ENCODE measurements around the gene ZNF385A. TPM values are rescaled to one million over a fixed set of nuclear protein-coding genes. Genes with fewer than 3 reads are reported as not detected.

ZNF385A gene
- polyA plus RNA-seq, 1 donor, result 4.7 TPM

- no peak overlapping the region for H3K27ac ChIP-seq (ENCODE audit: low read length)
- peaks cover 15% of the 10 kb centered on the region for H3K4me1 ChIP-seq (ENCODE audit: control insufficient read depth, insufficient read depth, low read length)
Measured at GRCh38 chr12:54373649-54374561, 10.6 kb downstream of the ZNF385A start.

DNA sequence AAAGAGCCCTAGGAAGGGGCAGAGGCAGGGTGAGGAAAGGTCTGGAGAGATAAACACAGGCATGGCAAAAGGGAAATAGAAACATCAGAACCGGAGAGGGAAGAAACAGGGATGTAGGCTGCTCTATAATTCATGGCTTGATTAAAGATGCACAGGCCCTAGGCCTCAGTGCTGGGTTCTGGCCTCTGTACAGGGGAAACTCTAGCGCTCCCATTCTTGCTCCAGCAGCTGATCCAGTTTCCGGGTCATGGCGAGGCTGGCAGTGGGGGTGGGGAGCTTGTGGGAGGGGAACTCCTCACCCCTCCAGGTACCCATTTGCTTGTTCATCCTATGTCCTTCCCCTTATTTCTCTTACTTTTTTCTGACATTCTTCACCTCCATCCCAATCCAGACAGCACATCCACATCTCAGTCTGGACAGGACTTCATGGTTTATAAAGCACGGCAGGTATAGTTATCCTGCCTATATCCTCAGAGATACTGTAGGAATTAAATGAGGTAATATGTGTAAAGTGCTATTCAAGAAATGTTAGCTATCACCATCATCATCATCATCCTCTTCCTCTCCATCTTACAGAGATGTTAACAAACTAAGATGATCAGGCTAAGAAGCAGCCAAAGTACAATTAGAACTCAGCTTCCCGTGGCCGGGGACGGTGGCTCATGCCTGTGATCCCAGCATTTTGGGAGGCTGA is 12.3 kb downstream of the ZNF385A start:
- Histone ChIP-seq H3K9me3 (ENCODE audit: control insufficient read depth, low read depth, low read length) (no peaks in the 10 kb centered on the region), H3K27me3 (ENCODE audit: control insufficient read depth, insufficient read depth, low read length) (peaks cover 7% of the 10 kb centered on the region), H3K27ac (ENCODE audit: low read length) (no peak overlapping the region), H3K36me3 (ENCODE audit: control insufficient read depth, insufficient read depth, low read length) (no peaks in the 10 kb centered on the region), H3K4me3 (ENCODE audit: low read length) (no peak overlapping the region), H3K4me1 (ENCODE audit: control insufficient read depth, insufficient read depth, low read length) (peaks cover 15% of the 10 kb centered on the region)
- WGBS (ENCODE audit: insufficient coverage, low lambda C conversion rate), result 86% methylated on average over 1 of the region's 8 CpGs
- no peak for DNase-seq

More at GRCh38 chr12:54373649-54374561, 10.6 kb downstream of the ZNF385A start:
- Histone ChIP-seq H3K36me3 (ENCODE audit: control insufficient read depth, insufficient read depth, low read length) (no peaks in the 10 kb centered on the region), H3K9me3 (ENCODE audit: control insufficient read depth, low read depth, low read length) (no peaks in the 10 kb centered on the region), H3K27me3 (ENCODE audit: control insufficient read depth, insufficient read depth, low read length) (peaks cover 16% of the 10 kb centered on the region), H3K4me3 (ENCODE audit: low read length) (no peak overlapping the region)
- DNase-seq, result no peak
- no CpG with 5 or more reads among the region's 10 CpGs for WGBS (ENCODE audit: insufficient coverage, low lambda C conversion rate)

- H3K4me3 ChIP-seq (ENCODE audit: low read length), result no peak overlapping the region
- H3K9me3 ChIP-seq (ENCODE audit: control insufficient read depth, low read depth, low read length), result no peaks in the 10 kb centered on the region
- H3K27me3 ChIP-seq (ENCODE audit: control insufficient read depth, insufficient read depth, low read length), result peaks cover 7% of the 10 kb centered on the region
- H3K4me1 ChIP-seq (ENCODE audit: control insufficient read depth, insufficient read depth, low read length), result peaks cover 15% of the 10 kb centered on the region
- no peaks in the 10 kb centered on the region for H3K36me3 ChIP-seq (ENCODE audit: control insufficient read depth, insufficient read depth, low read length)
- WGBS (ENCODE audit: insufficient coverage, low lambda C conversion rate), result no CpG with 5 or more reads among the region's 5 CpGs
- H3K27ac ChIP-seq (ENCODE audit: low read length), result no peak overlapping the region
- DNase-seq, result no peak
Measured at GRCh38 chr12:54371328-54372112, 13.0 kb downstream of the ZNF385A start.

DNA sequence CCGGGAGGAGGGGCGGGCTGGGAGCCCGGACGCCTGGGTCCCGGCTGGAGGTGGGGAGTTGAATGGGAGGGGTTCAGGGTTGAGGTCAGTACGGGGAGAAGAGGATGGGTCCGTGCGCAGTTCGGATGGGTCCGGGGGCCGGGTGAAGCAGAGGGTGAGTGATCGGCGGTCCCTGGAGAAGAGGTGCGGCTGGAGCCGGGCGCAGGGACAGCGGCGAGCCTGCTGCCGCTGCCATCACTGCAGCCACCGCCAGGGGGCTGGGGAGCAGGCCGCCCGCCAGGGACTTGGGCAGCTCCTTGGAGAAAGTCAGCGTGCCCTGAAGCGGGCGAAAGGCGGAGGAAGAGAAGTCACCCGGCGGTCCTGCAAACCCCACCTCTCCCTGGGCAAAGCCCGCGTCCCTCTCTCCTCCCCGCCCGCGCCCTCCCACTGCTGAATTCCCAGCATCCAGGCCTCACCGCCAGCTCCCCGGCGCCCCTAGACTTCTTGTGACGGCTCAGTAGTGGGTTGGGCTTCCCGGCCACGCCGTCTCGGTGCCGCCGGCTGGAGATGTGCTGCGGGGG is 14.3 kb downstream of the ZNF385A start:
- peak overlapping the region; percentile 22 for H3K4me3 ChIP-seq (ENCODE audit: low read length)
- whole genome bisulfite sequencing (ENCODE audit: insufficient coverage, low lambda C conversion rate), result no CpG with 5 or more reads among the region's 44 CpGs
- DNase-seq, result peak; percentile 61 to 66
- no peak overlapping the region for H3K27ac ChIP-seq (ENCODE audit: low read length)
- H3K27me3 ChIP-seq (ENCODE audit: control insufficient read depth, insufficient read depth, low read length), result peaks cover 7% of the 10 kb centered on the region
- H3K4me1 ChIP-seq (ENCODE audit: control insufficient read depth, insufficient read depth, low read length), result peaks cover 15% of the 10 kb centered on the region
- H3K9me3 ChIP-seq (ENCODE audit: control insufficient read depth, low read depth, low read length), result no peaks in the 10 kb centered on the region
- H3K36me3 ChIP-seq (ENCODE audit: control insufficient read depth, insufficient read depth, low read length), result no peaks in the 10 kb centered on the region

DNA sequence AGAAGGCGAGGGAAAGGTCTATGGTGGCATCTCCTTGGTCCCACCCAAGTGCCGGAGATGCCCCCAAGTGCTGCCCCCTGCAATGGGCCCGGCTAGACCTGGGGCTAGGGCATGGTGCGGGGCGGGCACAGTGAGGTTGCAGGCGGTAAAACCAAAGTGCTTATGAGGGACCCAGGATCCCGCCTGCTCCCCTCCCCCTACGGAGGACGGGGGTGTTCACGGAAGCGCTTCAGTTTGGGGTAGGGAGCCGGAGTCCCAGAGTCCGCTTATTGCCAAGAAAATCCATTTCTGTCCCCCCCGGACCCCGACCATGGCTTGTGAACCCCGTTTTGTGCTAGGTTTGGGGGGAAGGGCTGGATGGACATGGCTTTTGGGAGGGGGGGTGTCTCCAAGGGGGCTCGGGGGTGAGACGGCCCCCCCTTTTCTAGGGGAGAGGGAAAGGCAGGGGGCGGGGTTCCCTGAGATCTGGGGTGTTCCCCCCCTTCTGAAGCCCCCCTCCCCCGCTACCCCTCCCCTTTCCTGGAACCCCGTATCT is 14.9 kb downstream of the ZNF385A start:
- DNase-seq, result no peak
- Histone ChIP-seq H3K4me3 (ENCODE audit: low read length) (no peak overlapping the region), H3K36me3 (ENCODE audit: control insufficient read depth, insufficient read depth, low read length) (no peaks in the 10 kb centered on the region), H3K9me3 (ENCODE audit: control insufficient read depth, low read depth, low read length) (no peaks in the 10 kb centered on the region), H3K27ac (ENCODE audit: low read length) (peak overlapping the region; percentile 0), H3K4me1 (ENCODE audit: control insufficient read depth, insufficient read depth, low read length) (peaks cover 15% of the 10 kb centered on the region), H3K27me3 (ENCODE audit: control insufficient read depth, insufficient read depth, low read length) (peaks cover 7% of the 10 kb centered on the region)
- WGBS (ENCODE audit: insufficient coverage, low lambda C conversion rate), result no CpG with 5 or more reads among the region's 21 CpGs

DNA sequence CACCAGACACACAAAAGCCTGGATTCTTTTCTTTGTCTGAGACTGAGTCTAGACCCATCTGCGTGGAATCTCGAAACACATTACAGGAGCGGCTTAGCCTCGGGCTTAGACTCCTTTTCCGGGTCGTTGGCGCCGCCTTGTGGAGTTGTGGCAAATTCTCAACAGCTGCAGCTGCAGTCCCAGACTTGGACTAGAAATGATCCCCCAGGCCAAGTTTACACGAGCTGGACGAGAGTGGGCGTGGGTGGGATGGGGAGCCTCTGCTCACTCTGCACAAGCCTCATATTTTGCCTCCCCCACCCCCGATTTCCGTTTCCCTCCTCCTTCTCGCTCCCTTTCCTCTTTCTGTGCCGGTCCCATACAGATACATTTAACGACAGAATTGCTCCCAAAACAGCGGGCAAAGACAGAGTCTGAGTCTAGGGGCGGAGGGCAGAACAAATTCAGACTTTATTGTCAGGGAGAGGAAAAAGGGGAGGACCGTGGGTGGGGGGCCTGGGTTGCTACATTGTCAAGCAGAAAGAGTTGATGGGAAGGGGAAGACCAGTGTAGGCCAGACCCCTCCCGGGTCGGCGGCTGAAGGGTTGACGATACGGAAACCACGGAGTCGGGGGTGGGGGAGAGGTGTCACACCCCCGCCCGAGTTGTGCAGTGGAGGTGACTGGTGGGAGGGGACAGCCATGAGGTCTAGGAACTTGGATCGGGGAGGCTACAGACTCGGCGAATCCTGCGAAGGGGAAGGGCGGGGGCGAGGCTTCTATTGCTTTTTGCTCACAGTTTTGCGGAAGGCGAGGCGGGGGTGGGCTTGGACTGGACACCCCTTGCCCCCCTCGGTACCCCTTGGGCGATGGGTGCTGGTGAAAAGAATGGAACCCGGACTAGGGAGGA is 15.6 kb downstream of the ZNF385A start:
- Histone ChIP-seq H3K9me3 (ENCODE audit: control insufficient read depth, low read depth, low read length) (no peaks in the 10 kb centered on the region), H3K27ac (ENCODE audit: low read length) (peak overlapping the region; percentile 0), H3K4me3 (ENCODE audit: low read length) (no peak overlapping the region), H3K4me1 (ENCODE audit: control insufficient read depth, insufficient read depth, low read length) (peaks cover 15% of the 10 kb centered on the region), H3K36me3 (ENCODE audit: control insufficient read depth, insufficient read depth, low read length) (no peaks in the 10 kb centered on the region), H3K27me3 (ENCODE audit: control insufficient read depth, insufficient read depth, low read length) (peaks cover 7% of the 10 kb centered on the region)
- peak; percentile 80 to 83 for DNase-seq
- WGBS (ENCODE audit: insufficient coverage, low lambda C conversion rate), result no CpG with 5 or more reads among the region's 40 CpGs

DNA sequence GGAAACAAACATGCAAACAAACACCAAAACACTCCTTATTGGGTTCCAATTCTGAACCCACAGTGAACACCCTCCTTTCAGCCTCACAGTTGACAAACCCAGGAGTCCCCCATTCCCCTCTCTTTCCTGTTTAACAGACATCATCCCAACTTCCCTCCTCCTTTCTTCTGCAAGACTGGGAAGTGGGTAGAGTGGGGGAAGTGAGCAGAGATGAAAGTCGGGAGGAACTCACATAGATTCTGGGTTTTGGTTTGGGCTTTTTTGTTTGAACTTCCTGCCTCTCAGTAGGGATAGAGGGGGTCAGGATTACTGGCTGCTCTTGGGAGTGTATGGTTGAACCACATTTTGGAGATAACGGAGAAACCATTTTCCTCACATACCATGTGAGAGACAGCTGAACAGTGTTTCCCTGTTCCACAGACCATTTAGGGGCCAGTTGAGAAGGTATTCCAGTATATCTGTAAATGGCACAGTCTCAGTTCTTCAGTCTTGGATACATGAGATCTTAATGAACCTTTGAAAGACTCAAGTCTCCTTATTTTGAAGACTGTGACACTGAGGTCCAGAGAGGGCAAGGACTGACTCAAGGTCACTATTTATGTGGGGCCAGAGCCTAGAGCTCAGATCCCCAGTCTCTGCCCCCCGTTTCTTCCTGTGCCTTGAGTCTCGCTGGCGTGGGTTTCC is 16.4 kb downstream of the ZNF385A start:
- no peak overlapping the region for H3K4me3 ChIP-seq (ENCODE audit: low read length)
- no CpG with 5 or more reads among the region's 5 CpGs for WGBS (ENCODE audit: insufficient coverage, low lambda C conversion rate)
- no peaks in the 10 kb centered on the region for H3K9me3 ChIP-seq (ENCODE audit: control insufficient read depth, low read depth, low read length)
- peaks cover 7% of the 10 kb centered on the region for H3K27me3 ChIP-seq (ENCODE audit: control insufficient read depth, insufficient read depth, low read length)
- H3K27ac ChIP-seq (ENCODE audit: low read length), result no peak overlapping the region
- H3K4me1 ChIP-seq (ENCODE audit: control insufficient read depth, insufficient read depth, low read length), result peaks cover 15% of the 10 kb centered on the region
- H3K36me3 ChIP-seq (ENCODE audit: control insufficient read depth, insufficient read depth, low read length), result no peaks in the 10 kb centered on the region
- no peak for DNase-seq

- Histone ChIP-seq H3K4me1 (ENCODE audit: control insufficient read depth, insufficient read depth, low read length) (peaks cover 13% of the 10 kb centered on the region), H3K9me3 (ENCODE audit: control insufficient read depth, low read depth, low read length) (no peaks in the 10 kb centered on the region), H3K4me3 (ENCODE audit: low read length) (no peak within 1 kb of the TSS), H3K36me3 (ENCODE audit: control insufficient read depth, insufficient read depth, low read length) (no peaks in the 10 kb centered on the region), H3K27ac (ENCODE audit: low read length) (no peak within 1 kb of the TSS), H3K27me3 (ENCODE audit: control insufficient read depth, insufficient read depth, low read length) (peaks cover 3% of the 10 kb centered on the region)
- WGBS (ENCODE audit: insufficient coverage, low lambda C conversion rate), result no CpG with 5 or more reads among the region's 4 CpGs
- no peak for DNase-seq
Measured at GRCh38 chr12:54364413-54364812, 20.1 kb downstream of the ZNF385A start, which contains the start of gene GPR84. GPR84 (minus strand) TSS chr12:54364486; CDS start chr12:54363851, 635 bp downstream.

DNA sequence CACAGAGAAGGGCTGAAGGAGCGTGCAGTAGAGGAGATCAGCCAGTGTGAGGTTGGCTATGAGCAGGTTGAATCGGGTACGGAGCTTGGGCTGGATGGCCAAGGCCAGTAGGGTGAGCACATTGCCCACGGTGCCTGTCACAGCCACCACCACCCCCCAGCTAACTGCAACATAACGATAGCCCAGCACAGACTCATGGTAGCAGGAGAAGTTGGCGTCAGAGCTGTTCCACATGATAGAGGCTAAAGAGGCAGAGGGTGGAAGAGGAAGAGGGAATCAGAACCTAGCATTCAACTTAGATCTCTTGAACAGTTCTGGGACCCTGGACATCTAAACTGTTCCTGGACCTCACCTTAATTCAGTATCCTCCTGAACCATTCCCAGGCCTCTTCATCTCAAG is 20.9 kb downstream of the ZNF385A start:
- DNase-seq, result no peak
- Histone ChIP-seq H3K4me3 (ENCODE audit: low read length) (no peak overlapping the region), H3K36me3 (ENCODE audit: control insufficient read depth, insufficient read depth, low read length) (no peaks in the 10 kb centered on the region), H3K9me3 (ENCODE audit: control insufficient read depth, low read depth, low read length) (no peaks in the 10 kb centered on the region), H3K27ac (ENCODE audit: low read length) (no peak overlapping the region), H3K4me1 (ENCODE audit: control insufficient read depth, insufficient read depth, low read length) (peaks cover 12% of the 10 kb centered on the region), H3K27me3 (ENCODE audit: control insufficient read depth, insufficient read depth, low read length) (no peaks in the 10 kb centered on the region)
- WGBS (ENCODE audit: insufficient coverage, low lambda C conversion rate), result no CpG with 5 or more reads among the region's 6 CpGs
